ENCODE data around the gene WNT8B. TPM values are rescaled to one million over a fixed set of nuclear protein-coding genes. Genes with fewer than 3 reads are reported as not detected.

WNT8B gene
- total RNA-seq, 4 donors from 2014 or later = not detected

DNA sequence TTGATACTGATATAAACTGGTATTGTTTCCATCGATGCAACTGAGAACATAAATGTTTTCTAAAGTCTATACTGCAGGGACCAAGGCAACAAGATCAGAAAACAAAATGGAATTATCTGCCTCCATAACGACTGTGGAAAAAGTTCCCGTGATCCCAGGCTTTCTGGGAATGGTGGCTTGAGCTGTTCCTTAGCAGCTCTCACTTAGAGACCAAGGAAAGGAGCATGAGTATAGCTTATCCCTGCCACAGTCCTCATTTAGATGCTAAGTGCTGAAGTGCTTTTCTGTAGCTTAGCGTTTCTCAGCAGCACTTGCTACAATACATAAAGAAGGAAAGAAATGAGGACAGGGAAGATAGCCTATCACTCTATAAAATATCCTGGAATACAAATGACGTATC, 5.5 kb downstream of the WNT8B start:
- no peak for DNase-seq (ENCODE audit: low spot score in 2 of 2)
- no peaks in the 10 kb centered on the region for H3K9me3 ChIP-seq
- TF ChIP-seq POLR2A (IDR thresholded peaks at IDR 0.05) (no peak), EP300 (IDR thresholded peaks at IDR 0.05) (no peak)
- TF ChIP-seq, protein P1, sequence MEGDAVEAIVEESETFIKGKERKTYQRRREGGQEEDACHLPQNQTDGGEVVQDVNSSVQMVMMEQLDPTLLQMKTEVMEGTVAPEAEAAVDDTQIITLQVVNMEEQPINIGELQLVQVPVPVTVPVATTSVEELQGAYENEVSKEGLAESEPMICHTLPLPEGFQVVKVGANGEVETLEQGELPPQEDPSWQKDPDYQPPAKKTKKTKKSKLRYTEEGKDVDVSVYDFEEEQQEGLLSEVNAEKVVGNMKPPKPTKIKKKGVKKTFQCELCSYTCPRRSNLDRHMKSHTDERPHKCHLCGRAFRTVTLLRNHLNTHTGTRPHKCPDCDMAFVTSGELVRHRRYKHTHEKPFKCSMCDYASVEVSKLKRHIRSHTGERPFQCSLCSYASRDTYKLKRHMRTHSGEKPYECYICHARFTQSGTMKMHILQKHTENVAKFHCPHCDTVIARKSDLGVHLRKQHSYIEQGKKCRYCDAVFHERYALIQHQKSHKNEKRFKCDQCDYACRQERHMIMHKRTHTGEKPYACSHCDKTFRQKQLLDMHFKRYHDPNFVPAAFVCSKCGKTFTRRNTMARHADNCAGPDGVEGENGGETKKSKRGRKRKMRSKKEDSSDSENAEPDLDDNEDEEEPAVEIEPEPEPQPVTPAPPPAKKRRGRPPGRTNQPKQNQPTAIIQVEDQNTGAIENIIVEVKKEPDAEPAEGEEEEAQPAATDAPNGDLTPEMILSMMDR (IDR thresholded peaks at IDR 0.05) = no peak
- no peak overlapping the region for H3K4me3 ChIP-seq
- H3K27ac ChIP-seq = no peak overlapping the region
- WGBS, 2 donors = 58 to 64% methylated on average over 5 of the region's 5 CpGs
- H3K36me3 ChIP-seq = no peaks in the 10 kb centered on the region
- no peaks in the 10 kb centered on the region for H3K4me1 ChIP-seq
- H3K27me3 ChIP-seq = no peaks in the 10 kb centered on the region

DNA sequence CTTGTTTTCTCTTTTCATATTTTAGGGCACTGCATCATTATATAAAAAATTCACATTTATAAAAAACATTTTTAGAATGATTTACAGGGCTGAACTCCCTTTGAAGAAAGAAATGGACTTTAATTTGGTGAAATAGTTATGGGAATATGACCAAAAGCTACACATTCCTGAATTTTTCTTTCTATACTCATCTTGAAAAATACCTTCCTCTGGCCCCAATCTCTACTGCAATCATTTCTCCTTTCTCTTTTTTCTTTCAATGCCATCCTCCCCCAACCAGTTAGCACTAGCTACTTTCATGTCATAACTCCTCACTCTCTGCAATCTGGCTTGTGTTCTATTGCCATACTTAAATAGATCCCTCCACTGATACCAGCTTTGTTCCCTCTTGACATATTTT, 6.2 kb downstream of the WNT8B start:
- H3K27me3 ChIP-seq = no peaks in the 10 kb centered on the region
- no peak overlapping the region for H3K27ac ChIP-seq
- no peaks in the 10 kb centered on the region for H3K4me1 ChIP-seq
- H3K36me3 ChIP-seq = no peaks in the 10 kb centered on the region
- no peak overlapping the region for H3K4me3 ChIP-seq
- no peak for TF ChIP-seq EP300 (IDR thresholded peaks at IDR 0.05)
- TF ChIP-seq, protein P1 (IDR thresholded peaks at IDR 0.05) = no peak
- TF ChIP-seq POLR2A (IDR thresholded peaks at IDR 0.05) = no peak
- no peaks in the 10 kb centered on the region for H3K9me3 ChIP-seq
- no peak for DNase-seq (ENCODE audit: low spot score in 2 of 2)

DNA sequence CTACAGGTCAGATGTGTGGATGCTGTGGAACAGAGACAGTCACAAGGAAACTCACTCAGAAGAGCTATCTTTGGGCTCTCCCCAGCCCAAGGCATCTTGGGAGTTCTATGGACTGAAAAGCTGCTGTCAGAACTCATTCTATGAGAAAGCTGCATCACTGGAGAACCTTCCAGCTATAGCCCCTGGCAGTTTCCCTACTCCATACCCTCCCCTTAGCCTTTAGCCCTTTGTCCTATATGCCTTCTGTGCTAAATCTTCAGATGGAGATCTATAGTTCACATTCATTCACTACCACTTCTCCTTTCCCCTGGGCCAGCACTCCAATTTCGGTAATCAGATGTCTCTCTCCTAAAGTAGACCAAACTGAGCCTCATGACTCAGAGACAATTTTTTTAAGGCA, 6.9 kb downstream of the WNT8B start:
- no peaks in the 10 kb centered on the region for H3K27me3 ChIP-seq
- H3K4me1 ChIP-seq = no peaks in the 10 kb centered on the region
- H3K9me3 ChIP-seq = no peaks in the 10 kb centered on the region
- 71 to 79% methylated on average over 1 of the region's 1 CpG for WGBS, 2 donors
- no peak overlapping the region for H3K27ac ChIP-seq
- no peak for DNase-seq (ENCODE audit: low spot score in 2 of 2)
- no peaks in the 10 kb centered on the region for H3K36me3 ChIP-seq
- TF ChIP-seq EP300 (IDR thresholded peaks at IDR 0.05) (no peak), POLR2A (IDR thresholded peaks at IDR 0.05) (no peak)
- TF ChIP-seq, protein P1 (IDR thresholded peaks at IDR 0.05) = no peak
- no peak overlapping the region for H3K4me3 ChIP-seq

DNA sequence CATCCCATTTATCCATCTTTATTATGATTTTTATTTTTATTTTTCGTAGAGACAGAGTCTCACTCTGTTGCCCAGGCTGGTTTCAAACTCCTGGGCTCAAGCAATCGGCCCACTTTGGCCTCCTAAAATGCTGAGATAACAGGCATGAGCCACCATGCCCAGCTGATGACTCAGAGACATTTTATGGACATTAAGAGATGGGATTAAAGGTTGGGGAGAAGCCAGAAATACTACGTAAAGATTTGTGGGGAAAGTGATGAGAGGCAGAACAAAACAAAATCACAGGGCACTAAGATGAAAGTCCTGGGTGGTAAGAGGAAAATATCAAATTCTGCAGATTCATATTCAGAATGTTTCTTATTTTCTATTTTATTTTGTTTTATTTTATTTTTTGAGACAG, 7.6 kb downstream of the WNT8B start:
- Histone ChIP-seq H3K27me3 (no peaks in the 10 kb centered on the region), H3K36me3 (no peaks in the 10 kb centered on the region), H3K9me3 (no peaks in the 10 kb centered on the region), H3K27ac (no peak overlapping the region), H3K4me1 (no peaks in the 10 kb centered on the region), H3K4me3 (no peak overlapping the region)
- no peak for TF ChIP-seq EP300 (IDR thresholded peaks at IDR 0.05)
- TF ChIP-seq POLR2A (IDR thresholded peaks at IDR 0.05) = no peak
- TF ChIP-seq, protein P1 (IDR thresholded peaks at IDR 0.05) = no peak
- no peak for DNase-seq (ENCODE audit: low spot score in 2 of 2)
- 79 to 87% methylated on average over 3 of the region's 3 CpGs for WGBS, 2 donors

DNA sequence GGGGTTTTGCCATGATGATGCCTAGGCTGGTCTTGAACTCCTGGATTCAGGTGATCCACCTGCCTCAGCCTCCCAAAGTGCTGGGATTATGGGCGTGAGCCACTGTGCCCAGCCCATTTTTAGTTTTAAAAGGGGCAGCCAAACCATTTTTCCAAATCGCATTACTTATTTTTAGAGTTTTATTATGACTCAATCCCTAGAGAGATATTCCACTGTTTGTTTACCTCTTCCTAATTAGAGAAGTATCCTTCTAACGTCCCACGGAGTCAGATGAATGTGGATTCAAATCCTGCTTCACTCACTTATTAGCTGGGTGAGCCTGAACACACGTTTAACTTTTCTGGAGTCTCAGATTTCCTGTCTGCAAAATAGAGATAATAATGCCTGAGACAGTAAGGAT, 15.2 kb downstream of the WNT8B start:
- 34 to 35% methylated on average over 5 of the region's 5 CpGs for WGBS, 2 donors
- H3K27me3 ChIP-seq = peaks cover 0 to 38% of the 10 kb centered on the region in 2 donors
- peaks cover 0 to 18% (median 13%) of the 10 kb centered on the region in 4 donors for H3K4me1 ChIP-seq
- H3K36me3 ChIP-seq = no peaks in the 10 kb centered on the region
- H3K27ac ChIP-seq = no peak overlapping the region
- no peak overlapping the region for H3K4me3 ChIP-seq
- H3K9me3 ChIP-seq = no peaks in the 10 kb centered on the region
- no peak for DNase-seq (ENCODE audit: low spot score in 2 of 2)
- TF ChIP-seq, protein P1 (IDR thresholded peaks at IDR 0.05) = no peak
- TF ChIP-seq POLR2A (IDR thresholded peaks at IDR 0.05) (no peak), EP300 (IDR thresholded peaks at IDR 0.05) (no peak)
